ENCODE results near the gene TMEM117.

Gene TMEM117

GRCh38 chr12:44367916-44368315 is 532.0 kb downstream of the TMEM117 start:
- H2AFZ ChIP-seq (ENCODE audit: low read depth): no peak overlapping the region
- no peak overlapping the region for H3K4me3 ChIP-seq (IDR thresholded peaks at IDR 0.05; ENCODE audit: insufficient read depth, low read depth, low read length)
- H3K36me3 ChIP-seq (ENCODE audit: insufficient read depth): no peaks in the 10 kb centered on the region
- peaks cover 13% of the 10 kb centered on the region for H3K4me1 ChIP-seq (ENCODE audit: low read depth, poor library complexity, severe bottlenecking)
- no peak overlapping the region for H3K4me2 ChIP-seq
- no peak overlapping the region for H3K27ac ChIP-seq
- no peaks in the 10 kb centered on the region for H3K79me2 ChIP-seq (ENCODE audit: insufficient read depth, low read depth)
- H4K20me1 ChIP-seq (ENCODE audit: insufficient read depth): no peaks in the 10 kb centered on the region
- no peak overlapping the region for H3K9ac ChIP-seq
- H3K27me3 ChIP-seq (ENCODE audit: insufficient read depth, low read depth): no peaks in the 10 kb centered on the region
- TF ChIP-seq CTCF (conservative IDR thresholded peaks at IDR 0.05; ENCODE audit: low read depth, low read length): no peak

DNA sequence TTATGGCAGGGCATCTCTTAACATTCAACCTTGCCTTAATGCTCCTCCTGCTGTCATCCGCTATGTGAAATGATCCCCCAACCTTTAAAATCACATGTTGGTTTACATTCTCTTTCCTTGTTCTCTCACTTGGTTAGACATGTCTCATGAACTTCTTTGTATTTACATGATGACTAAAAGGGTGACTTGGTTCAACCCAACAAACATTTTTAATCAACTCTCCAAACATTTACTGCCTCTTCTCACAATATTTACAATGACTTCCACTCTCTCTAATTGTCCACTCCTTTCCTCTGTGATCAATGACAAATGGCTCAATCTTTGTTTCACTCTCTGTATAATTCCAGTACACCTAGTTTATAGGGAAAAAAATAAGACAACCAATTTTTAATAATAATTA is 534.1 kb downstream of the TMEM117 start:
- H3K4me3 ChIP-seq (IDR thresholded peaks at IDR 0.05; ENCODE audit: insufficient read depth, low read depth, low read length): no peak overlapping the region
- no peaks in the 10 kb centered on the region for H4K20me1 ChIP-seq (ENCODE audit: insufficient read depth)
- no peak overlapping the region for H2AFZ ChIP-seq (ENCODE audit: low read depth)
- no peak overlapping the region for H3K4me2 ChIP-seq
- no peak overlapping the region for H3K27ac ChIP-seq
- TF ChIP-seq CTCF (conservative IDR thresholded peaks at IDR 0.05; ENCODE audit: low read depth, low read length): no peak
- no peak overlapping the region for H3K9ac ChIP-seq
- H3K36me3 ChIP-seq (ENCODE audit: insufficient read depth): no peaks in the 10 kb centered on the region
- no peaks in the 10 kb centered on the region for H3K79me2 ChIP-seq (ENCODE audit: insufficient read depth, low read depth)
- H3K27me3 ChIP-seq (ENCODE audit: insufficient read depth, low read depth): no peaks in the 10 kb centered on the region
- H3K4me1 ChIP-seq (ENCODE audit: low read depth, poor library complexity, severe bottlenecking): no peaks in the 10 kb centered on the region

DNA sequence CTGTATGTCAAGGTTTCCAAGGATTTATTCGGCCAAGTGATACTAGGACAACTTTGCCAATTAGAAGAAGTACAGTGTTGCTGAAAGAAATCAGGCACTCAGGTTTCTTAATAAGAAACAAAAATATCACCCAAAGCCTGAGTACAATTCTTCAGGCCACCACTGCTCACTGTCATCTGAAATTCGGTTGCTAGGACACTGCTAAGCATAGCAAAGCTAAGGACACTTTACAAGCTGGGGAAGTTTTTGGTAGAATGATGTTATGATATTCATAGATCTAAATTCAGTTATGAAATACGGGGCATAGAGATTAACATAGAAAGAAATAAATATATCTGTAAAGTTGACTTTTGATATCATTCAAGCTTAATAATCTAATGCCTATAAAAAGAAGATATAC is 535.1 kb downstream of the TMEM117 start:
- H4K20me1 ChIP-seq (ENCODE audit: insufficient read depth): no peaks in the 10 kb centered on the region
- H3K4me1 ChIP-seq (ENCODE audit: low read depth, poor library complexity, severe bottlenecking): no peaks in the 10 kb centered on the region
- no peak for TF ChIP-seq CTCF (conservative IDR thresholded peaks at IDR 0.05; ENCODE audit: low read depth, low read length)
- H3K79me2 ChIP-seq (ENCODE audit: insufficient read depth, low read depth): no peaks in the 10 kb centered on the region
- H3K36me3 ChIP-seq (ENCODE audit: insufficient read depth): no peaks in the 10 kb centered on the region
- H3K4me2 ChIP-seq: no peak overlapping the region
- H2AFZ ChIP-seq (ENCODE audit: low read depth): no peak overlapping the region
- H3K9ac ChIP-seq: no peak overlapping the region
- no peak overlapping the region for H3K27ac ChIP-seq
- H3K27me3 ChIP-seq (ENCODE audit: insufficient read depth, low read depth): no peaks in the 10 kb centered on the region
- no peak overlapping the region for H3K4me3 ChIP-seq (IDR thresholded peaks at IDR 0.05; ENCODE audit: insufficient read depth, low read depth, low read length)

DNA sequence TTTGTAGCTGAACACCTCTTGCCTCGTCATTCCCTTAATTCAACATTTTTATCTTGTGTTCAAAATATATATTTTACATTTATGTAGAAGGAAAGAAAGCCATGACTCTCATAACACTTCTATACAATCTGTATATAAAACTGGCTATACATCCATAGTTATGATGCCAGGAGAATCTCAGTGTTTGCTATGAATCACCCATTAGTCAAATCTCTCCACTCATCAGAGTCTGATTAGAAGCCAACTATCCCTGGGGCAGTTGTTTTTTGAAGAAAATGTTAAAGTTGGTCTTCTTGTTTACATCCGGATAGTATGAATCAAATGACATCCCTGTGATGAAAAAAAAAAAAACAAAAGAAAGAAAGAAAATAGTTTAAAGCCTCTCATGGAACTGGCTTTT is 536.4 kb downstream of the TMEM117 start:
- TF ChIP-seq CTCF (conservative IDR thresholded peaks at IDR 0.05; ENCODE audit: low read depth, low read length): no peak
- Histone ChIP-seq H3K79me2 (ENCODE audit: insufficient read depth, low read depth) (no peaks in the 10 kb centered on the region), H3K4me3 (IDR thresholded peaks at IDR 0.05; ENCODE audit: insufficient read depth, low read depth, low read length) (no peak overlapping the region), H3K36me3 (ENCODE audit: insufficient read depth) (no peaks in the 10 kb centered on the region), H3K27me3 (ENCODE audit: insufficient read depth, low read depth) (no peaks in the 10 kb centered on the region), H3K9ac (no peak overlapping the region), H3K4me1 (ENCODE audit: low read depth, poor library complexity, severe bottlenecking) (no peaks in the 10 kb centered on the region), H2AFZ (ENCODE audit: low read depth) (no peak overlapping the region), H3K27ac (no peak overlapping the region), H4K20me1 (ENCODE audit: insufficient read depth) (no peaks in the 10 kb centered on the region), H3K4me2 (no peak overlapping the region)

- no peaks in the 10 kb centered on the region for H4K20me1 ChIP-seq (ENCODE audit: insufficient read depth)
- no peaks in the 10 kb centered on the region for H3K79me2 ChIP-seq (ENCODE audit: insufficient read depth, low read depth)
- no peak overlapping the region for H3K27ac ChIP-seq
- no peak overlapping the region for H3K4me2 ChIP-seq
- no peak overlapping the region for H2AFZ ChIP-seq (ENCODE audit: low read depth)
- H3K36me3 ChIP-seq (ENCODE audit: insufficient read depth): no peaks in the 10 kb centered on the region
- TF ChIP-seq CTCF (conservative IDR thresholded peaks at IDR 0.05; ENCODE audit: low read depth, low read length): no peak
- no peak overlapping the region for H3K4me3 ChIP-seq (IDR thresholded peaks at IDR 0.05; ENCODE audit: insufficient read depth, low read depth, low read length)
- no peaks in the 10 kb centered on the region for H3K27me3 ChIP-seq (ENCODE audit: insufficient read depth, low read depth)
- H3K9ac ChIP-seq: no peak overlapping the region
- H3K4me1 ChIP-seq (ENCODE audit: low read depth, poor library complexity, severe bottlenecking): no peaks in the 10 kb centered on the region
These were observed 539.8 kb downstream of the TMEM117 start for GRCh38 chr12:44375694-44376093.
